Activated CD8-positive, alpha-beta memory T cell treated with anti-CD3 and anti-CD28 coated beads, Interleukin-2, amount 50 U/mL, for 24 hours (primary cell): Measurements from ENCODE around the gene YARS1.

Experiments
- DNase-seq: peaks from one replicate; pipeline ENCODE4 v3.0.0-alpha.2; 2020; ENCODE audit errors: extremely low read depth

The YARS1 gene

DNA sequence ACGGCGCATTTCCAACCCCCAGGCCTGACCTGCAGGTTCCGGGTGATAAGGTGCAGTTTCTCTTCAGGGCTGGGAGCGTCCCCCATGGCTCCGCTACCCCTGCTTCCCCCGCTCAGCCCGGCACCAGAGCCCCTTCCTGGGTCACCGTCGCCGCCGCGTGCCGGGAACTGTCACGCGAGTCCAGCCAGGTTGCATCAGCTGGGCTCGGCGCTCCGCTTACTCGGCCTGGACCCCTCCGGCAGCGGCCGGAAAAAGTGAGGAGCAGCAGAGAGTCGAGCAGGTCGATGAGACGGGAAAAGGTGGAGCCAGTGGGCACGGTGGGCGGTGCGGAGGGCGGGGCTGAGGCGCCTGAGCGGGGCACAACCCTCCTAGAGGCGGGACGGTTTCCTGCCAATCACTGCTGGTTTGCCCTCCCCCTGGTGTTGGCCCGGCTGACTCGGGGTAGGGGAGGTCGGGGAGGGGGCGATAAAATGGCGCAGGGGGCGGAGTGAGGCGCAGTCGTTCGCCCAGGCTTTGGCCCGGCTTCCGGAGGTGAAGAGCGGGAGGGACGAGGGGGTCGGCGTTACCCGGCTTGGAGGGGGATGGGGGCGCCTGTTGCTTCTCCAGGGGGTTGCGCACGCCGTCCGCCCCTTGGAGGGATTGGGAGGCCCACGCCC, at the start of gene YARS1, which contains the start of gene S100PBP:
TSS of gene YARS1 (minus strand) at position 200 of the 656 bp plus-strand sequence. CDS start at position 86, 114 bp downstream.
TSS of gene S100PBP (plus strand) at position 495 of the 656 bp plus-strand sequence. CDS start 8,447 bp downstream, outside the sequence.
- DNase-seq: peak; percentile 100

- no peak for DNase-seq
These were observed 48.7 kb upstream of the YARS1 start for GRCh38 chr1:32865639-32866405.

GRCh38 chr1:32864375-32865019, 47.3 kb upstream of the YARS1 start:
- no peak for DNase-seq

GRCh38 chr1:32863881-32864245, 46.7 kb upstream of the YARS1 start:
- DNase-seq: no peak

DNA sequence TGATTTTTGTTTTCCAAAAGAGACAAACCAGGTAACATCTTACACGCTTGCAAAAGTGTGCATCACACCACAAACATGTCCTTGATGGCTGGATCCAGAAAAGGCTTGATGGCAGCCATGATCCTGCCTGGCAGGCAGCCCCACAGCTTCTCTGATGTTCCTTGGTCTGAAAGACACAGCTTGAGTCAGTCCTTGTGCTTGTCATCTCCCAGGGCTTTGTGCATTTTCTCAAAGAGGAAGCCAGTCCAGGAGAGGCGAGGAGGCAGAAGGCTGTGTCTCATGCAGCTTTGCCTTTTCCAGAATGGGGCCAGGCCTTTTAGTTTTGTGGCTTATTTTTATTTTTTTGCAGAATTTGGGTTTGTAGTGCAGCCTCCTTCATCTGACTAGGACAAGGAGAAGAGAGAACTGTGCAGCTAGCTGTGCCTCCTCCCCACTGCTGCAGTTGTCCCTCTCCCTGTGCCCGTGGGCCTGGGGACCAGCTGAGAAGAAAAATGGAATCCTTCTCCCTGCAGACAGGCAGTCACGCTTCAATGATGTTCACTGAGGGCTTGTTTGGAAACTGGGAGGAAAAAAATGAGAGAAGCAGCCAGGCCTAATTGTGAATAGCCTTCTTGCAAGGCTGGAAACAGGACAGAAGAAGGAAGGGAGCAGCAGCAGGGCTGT, 46.2 kb upstream of the YARS1 start:
- no peak for DNase-seq

GRCh38 chr1:32861904-32862695, 44.9 kb upstream of the YARS1 start:
- no peak for DNase-seq

DNA sequence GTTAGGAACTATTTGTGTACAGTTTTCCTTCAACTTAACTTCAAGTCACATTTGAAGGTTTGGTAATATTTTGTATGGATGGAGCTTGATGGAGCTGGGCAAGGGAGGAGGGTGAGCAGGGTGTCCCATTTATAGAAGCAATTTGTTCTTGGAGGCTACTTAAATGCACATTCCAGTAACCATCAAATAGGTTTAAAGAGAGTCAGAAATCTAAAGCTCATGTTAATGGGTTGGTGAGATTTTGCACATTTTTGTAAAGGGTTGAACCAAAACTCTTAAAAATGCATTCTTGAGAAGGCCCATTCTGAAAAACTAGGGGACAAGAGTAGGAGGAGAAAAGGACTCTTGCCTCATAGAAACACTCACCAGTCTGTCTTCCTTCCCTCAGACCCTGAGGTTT, 43.4 kb upstream of the YARS1 start:
- DNase-seq: no peak

DNA sequence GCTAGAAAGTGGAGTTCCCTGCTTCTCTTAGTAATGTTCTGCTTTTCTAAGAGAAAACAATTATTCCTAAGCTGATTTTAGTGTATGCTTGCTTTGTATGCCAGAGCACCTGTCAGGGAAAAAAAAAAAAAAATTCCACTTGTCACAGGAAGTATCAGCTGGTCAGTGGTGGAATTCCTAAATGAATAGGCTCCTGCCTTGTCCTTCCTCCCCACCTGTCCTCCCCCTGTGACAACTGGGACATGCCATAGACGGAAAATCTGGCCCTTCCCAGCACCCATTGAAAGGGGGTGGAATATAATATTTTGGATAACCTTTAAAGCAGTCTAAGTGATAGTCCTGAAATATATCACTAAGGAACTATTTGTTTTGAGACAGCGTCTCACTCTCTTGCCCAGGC, 42.8 kb upstream of the YARS1 start:
- DNase-seq: no peak

GRCh38 chr1:32858791-32859190, 41.6 kb upstream of the YARS1 start:
- no peak for DNase-seq

GRCh38 chr1:32858136-32858535, 41.0 kb upstream of the YARS1 start:
- DNase-seq: no peak

DNA sequence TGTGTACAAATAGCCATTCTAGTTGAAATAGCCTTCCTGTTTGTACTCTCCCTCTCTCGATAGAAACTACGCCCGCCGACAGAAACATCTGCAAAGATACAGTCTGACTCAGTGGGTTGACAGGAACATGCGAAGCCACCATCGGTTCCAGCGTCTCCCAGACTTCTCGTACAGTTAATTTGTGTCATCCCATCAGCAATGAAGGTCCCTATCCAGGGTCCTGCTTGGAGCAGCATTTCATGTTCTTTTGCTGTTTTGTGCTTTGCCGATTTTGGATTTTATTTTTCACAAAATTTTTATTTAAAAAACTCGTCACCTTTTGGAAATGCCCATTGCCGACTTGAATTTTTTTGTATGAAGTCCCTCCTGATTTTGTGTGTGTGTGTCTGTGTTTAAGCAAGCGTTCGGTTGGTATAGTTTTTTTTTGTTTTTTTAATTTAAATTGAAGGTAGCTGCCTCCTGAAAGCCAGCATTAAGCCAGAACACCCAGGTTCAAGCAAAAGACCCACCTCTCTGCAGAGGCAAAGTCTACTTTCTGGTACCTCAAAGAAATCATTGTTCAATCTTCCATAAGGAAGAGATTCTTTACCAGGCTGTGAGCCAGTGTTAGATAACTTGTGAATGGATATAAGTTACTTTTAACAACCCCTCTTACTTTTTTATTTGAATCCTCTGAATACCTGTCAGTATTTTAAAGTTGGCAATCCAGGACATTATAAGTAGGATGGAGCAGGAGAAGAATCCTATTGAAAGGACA, 38.9 kb upstream of the YARS1 start:
- DNase-seq: no peak

DNA sequence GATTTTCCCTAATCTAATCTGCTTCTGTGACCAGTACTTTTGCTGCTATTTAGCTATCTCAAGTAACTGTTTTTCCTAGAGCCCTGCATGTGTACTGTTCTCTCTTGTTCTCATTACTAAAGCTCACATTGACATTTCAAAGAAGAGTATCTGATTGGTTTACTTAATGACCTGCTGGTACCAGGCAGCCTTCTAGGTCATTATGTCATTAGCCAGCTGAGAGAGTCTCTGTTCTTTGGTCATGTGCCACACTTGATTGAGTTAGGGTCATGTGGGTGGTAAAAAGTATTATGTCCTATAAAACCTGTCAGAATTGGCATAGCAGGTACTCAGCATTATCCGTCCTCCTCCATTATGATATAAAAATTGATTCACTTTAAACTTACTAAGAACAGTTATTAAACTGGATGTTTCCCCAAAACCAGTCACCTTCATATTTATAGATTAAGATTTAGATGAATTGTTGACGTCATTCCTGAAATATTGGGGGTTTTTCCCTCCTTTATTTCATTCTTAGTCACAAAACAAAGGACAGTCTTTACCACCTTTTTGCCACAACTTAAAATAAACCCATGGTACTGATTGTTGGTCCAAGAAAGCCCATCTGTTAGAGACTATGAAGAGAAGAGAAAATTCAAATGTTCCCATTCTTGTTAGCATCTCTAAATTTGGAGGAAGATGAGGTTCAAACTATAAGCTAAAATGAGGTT, 31.4 kb upstream of the YARS1 start:
- no peak for DNase-seq

- no peak for DNase-seq
These were observed 14.7 kb upstream of the YARS1 start for GRCh38 chr1:32831878-32832277.

DNA sequence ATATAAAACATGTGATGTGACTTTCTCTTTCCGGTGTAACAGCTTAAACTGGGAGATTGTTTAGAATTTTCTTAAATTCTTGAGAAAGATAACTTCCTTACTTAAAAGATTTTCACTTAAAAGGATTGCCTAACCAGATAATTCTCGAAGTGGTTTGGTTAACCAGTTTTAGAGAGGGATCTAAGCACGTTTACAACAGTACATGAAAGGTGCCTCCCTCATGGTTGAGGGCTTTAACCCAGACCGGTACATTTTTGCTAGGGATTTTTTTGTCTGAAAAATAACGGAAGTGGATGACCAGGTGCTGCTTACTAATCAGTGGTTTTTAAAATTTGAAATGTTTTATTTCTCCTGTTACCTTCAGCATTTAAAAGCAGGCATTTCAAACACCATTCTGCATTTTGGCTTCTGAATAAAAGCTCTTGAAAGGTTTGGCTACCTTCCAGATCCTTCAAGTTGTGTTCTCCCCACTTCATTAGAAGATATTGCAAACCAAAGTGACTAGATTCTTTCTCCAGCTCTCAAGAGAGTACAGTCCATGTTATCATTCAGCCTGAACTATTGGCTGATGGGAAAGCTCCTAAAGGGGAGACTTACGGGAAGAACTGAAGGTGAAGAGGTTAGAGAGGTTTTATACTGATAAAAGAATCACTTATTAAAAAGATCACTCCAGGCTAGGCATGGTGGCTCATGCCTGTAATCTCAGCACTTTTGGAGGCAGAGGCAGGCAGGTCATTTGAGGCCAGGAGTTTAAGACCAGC, 13.1 kb upstream of the YARS1 start:
- no peak for DNase-seq

- no peak for DNase-seq
These were observed 11.2 kb upstream of the YARS1 start for GRCh38 chr1:32828341-32828740.

GRCh38 chr1:32825181-32825580, 8.0 kb upstream of the YARS1 start:
- no peak for DNase-seq

DNA sequence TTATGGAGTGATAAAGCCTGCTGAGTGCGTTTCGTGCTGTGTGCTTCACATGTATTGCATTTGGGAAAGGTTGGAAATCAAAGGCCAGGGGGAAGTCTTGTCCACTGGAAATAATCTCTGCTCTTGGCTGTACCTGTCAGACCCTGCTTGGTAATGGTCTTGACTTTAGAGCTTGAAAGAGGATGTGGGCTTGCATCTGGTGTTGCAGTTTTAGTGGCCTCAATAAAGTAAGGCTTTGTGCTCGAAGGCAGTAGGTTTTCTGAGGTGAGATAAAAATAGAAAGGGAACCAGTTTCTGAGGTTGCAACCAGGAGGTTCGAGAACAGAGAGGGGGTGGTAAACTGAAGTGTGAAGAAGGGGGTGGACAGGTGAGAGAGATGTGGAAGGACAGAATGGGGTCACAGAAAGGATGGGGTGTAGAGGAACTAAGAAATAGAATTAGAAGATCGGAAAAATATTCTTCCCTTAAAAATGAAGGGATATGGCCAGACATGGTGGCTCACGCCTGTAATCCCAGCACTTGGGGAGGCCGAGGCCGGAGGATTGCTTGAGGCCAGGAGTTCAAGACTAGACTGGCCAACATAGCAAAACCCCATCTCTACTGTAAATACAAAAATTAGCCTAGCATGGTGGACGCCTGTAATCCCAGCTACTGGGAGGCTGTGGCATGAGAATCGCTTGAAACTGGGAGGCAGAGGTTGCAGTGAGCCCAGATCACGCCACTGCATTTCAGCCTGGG, 1.8 kb upstream of the YARS1 start:
- no peak for DNase-seq
